ENCODE results near the gene KRTAP5-6.
"Not testable (repeated sequence)": the region's sequence is repeated elsewhere in the genome, so short reads cannot be mapped to it uniquely, and the experiment has no call there.

KRTAP5-6 gene

GRCh38 chr11:1667906-1668305 is 29.1 kb upstream of the KRTAP5-6 start:
- no peak for DNase-seq (ENCODE audit: low spot score)

GRCh38 chr11:1668911-1669473 is 28.0 kb upstream of the KRTAP5-6 start:
- no peak for TF ChIP-seq CTCF (IDR thresholded peaks at IDR 0.05; ENCODE audit: extremely low read depth, missing control alignments)
- DNase-seq (ENCODE audit: low spot score): no peak

More at GRCh38 chr11:1667906-1668305, 29.1 kb upstream of the KRTAP5-6 start:
- no peak for TF ChIP-seq CTCF (IDR thresholded peaks at IDR 0.05; ENCODE audit: extremely low read depth, missing control alignments)

- TF ChIP-seq CTCF (IDR thresholded peaks at IDR 0.05; ENCODE audit: extremely low read depth, missing control alignments): no peak
- no peak for DNase-seq (ENCODE audit: low spot score)
Observed at GRCh38 chr11:1669546-1670218, 27.3 kb upstream of the KRTAP5-6 start.

- DNase-seq (ENCODE audit: low spot score): not testable (repeated sequence)
Observed at GRCh38 chr11:1670457-1670856, 26.5 kb upstream of the KRTAP5-6 start.

GRCh38 chr11:1670905-1671371 is 26.1 kb upstream of the KRTAP5-6 start:
- no peak for DNase-seq (ENCODE audit: low spot score)
- TF ChIP-seq CTCF (IDR thresholded peaks at IDR 0.05; ENCODE audit: extremely low read depth, missing control alignments): no peak

GRCh38 chr11:1671658-1672057 is 25.3 kb upstream of the KRTAP5-6 start:
- no peak for TF ChIP-seq CTCF (IDR thresholded peaks at IDR 0.05; ENCODE audit: extremely low read depth, missing control alignments)

GRCh38 chr11:1672613-1673350 is 24.2 kb upstream of the KRTAP5-6 start:
- DNase-seq (ENCODE audit: low spot score): no peak
- no peak for TF ChIP-seq CTCF (IDR thresholded peaks at IDR 0.05; ENCODE audit: extremely low read depth, missing control alignments)

More at GRCh38 chr11:1671658-1672057, 25.3 kb upstream of the KRTAP5-6 start:
- DNase-seq (ENCODE audit: low spot score): no peak

All from GM20000 (cell line).